DOHH2 (cell line): ENCODE data around the gene RBP2.

Experiments
- CTCF ChIP-seq: fragments of 200-600 bp; sonication (generic); IDR thresholded peaks from one replicate; pipeline ENCODE4 v1.5.1; 2014; ENCODE audit warnings: antibody characterized with exemption, mild to moderate bottlenecking, low read depth, low read length; ENCODE audit not compliant: poor library complexity, severe bottlenecking
- EZH2phosphoT487 ChIP-seq: fragments of 200-600 bp; sonication (generic); IDR thresholded peaks from 2 replicates; pipeline ENCODE4 v1.6.1; 2017; ENCODE audit warnings: borderline replicate concordance, mild to moderate bottlenecking, antibody characterized with exemption, low read length, moderate library complexity, mixed read lengths

GRCh38 chr3:139425745-139426400 is 50.4 kb downstream of the RBP2 start:
- TF ChIP-seq CTCF (no peak), EZH2phosphoT487 (no peak)
